ENCODE data around the gene CLIP1. TPM values are rescaled to one million over a fixed set of nuclear protein-coding genes. Genes with fewer than 3 reads are reported as not detected.

The CLIP1 gene
- total and polyA plus RNA-seq, 9 donors, result 16.2 to 71.5 (median 37.8) TPM

GRCh38 chr12:122394626-122395194 lies 27.8 kb downstream of the CLIP1 start:
- TF ChIP-seq EP300 (IDR thresholded peaks at IDR 0.05) (no peak), POLR2A (IDR thresholded peaks at IDR 0.05) (no peak), CTCF (IDR thresholded peaks at IDR 0.05) (no peak)
- WGBS, 3 donors, result 78 to 84% (median 82%) methylated on average over 14 to 15 of the region's 15 CpGs

GRCh38 chr12:122393817-122394216 lies 28.7 kb downstream of the CLIP1 start:
- no peak overlapping the region for H3K4me3 ChIP-seq
- no peak for TF ChIP-seq EP300 (IDR thresholded peaks at IDR 0.05)
- TF ChIP-seq POLR2A (IDR thresholded peaks at IDR 0.05), result no peak
- TF ChIP-seq CTCF (IDR thresholded peaks at IDR 0.05), result no peak
- no peaks in the 10 kb centered on the region for H3K4me1 ChIP-seq (ENCODE audit: insufficient read depth)
- H3K9me3 ChIP-seq, result no peaks in the 10 kb centered on the region
- intact Hi-C loops (cut with DNase I), result no loop called here
- no peak for DNase-seq
- 92 to 97% (median 92%) methylated on average over 4 of the region's 4 CpGs for WGBS, 3 donors
- no peaks in the 10 kb centered on the region for H3K36me3 ChIP-seq
- H3K27me3 ChIP-seq, result no peaks in the 10 kb centered on the region
- H3K27ac ChIP-seq, result no peak overlapping the region

More at GRCh38 chr12:122394626-122395194, 27.8 kb downstream of the CLIP1 start:
- no peaks in the 10 kb centered on the region for H3K36me3 ChIP-seq
- no peaks in the 10 kb centered on the region for H3K9me3 ChIP-seq
- intact Hi-C loops (cut with DNase I), result loop anchor here in 1 of 4 donors (5.0 kb wide), 1 partner anchor 78 kb away; no protein-coding TSS in a partner anchor
- no peak overlapping the region for H3K27ac ChIP-seq
- H3K4me3 ChIP-seq, result no peak overlapping the region
- H3K4me1 ChIP-seq (ENCODE audit: insufficient read depth), result no peaks in the 10 kb centered on the region
- DNase-seq, result no peak
- no peaks in the 10 kb centered on the region for H3K27me3 ChIP-seq

- 94 to 97% (median 95%) methylated on average over 5 of the region's 5 CpGs for WGBS, 3 donors
- Histone ChIP-seq H3K27me3 (no peaks in the 10 kb centered on the region), H3K9me3 (no peaks in the 10 kb centered on the region), H3K27ac (no peak overlapping the region), H3K4me1 (ENCODE audit: insufficient read depth) (no peaks in the 10 kb centered on the region), H3K36me3 (no peaks in the 10 kb centered on the region), H3K4me3 (no peak overlapping the region)
- intact Hi-C loops (cut with DNase I), result no loop called here
- DNase-seq, result no peak
- TF ChIP-seq POLR2A (IDR thresholded peaks at IDR 0.05) (no peak), EP300 (IDR thresholded peaks at IDR 0.05) (no peak), CTCF (IDR thresholded peaks at IDR 0.05) (no peak)
These were observed 30.1 kb downstream of the CLIP1 start for GRCh38 chr12:122392411-122392810.

DNA sequence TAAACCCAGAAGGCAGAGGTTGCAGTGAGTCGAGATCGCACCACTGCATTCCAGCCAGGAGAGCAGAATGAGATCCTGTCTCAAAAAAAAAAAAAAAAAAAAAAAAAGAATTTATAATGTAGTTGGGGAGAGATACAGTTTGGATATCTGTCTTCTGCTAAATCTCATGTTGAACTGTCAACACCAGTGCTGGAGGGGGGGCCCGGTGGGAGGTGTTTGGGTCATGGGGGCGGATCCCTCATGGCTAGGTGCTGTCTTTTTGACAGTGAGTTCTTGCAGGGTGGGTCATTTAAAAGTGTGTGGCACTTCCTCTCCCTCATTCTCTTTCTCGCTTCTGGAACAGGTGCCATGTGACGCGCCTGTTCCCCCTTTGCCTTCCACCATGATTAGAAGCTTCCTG lies 32.8 kb downstream of the CLIP1 start:
- Histone ChIP-seq H3K27ac (no peak overlapping the region), H3K36me3 (no peaks in the 10 kb centered on the region), H3K4me1 (ENCODE audit: insufficient read depth) (no peaks in the 10 kb centered on the region), H3K4me3 (no peak overlapping the region), H3K27me3 (no peaks in the 10 kb centered on the region), H3K9me3 (no peaks in the 10 kb centered on the region)
- 86 to 91% (median 89%) methylated on average over 7 of the region's 7 CpGs for WGBS, 3 donors
- TF ChIP-seq CTCF (IDR thresholded peaks at IDR 0.05) (no peak), POLR2A (IDR thresholded peaks at IDR 0.05) (no peak), EP300 (IDR thresholded peaks at IDR 0.05) (no peak)
- DNase-seq, result no peak
- intact Hi-C loops (cut with DNase I), result no loop called here

Data from ovary (tissue), 9 donors.